ENCODE measurements around the gene SNTA1.

DNA sequence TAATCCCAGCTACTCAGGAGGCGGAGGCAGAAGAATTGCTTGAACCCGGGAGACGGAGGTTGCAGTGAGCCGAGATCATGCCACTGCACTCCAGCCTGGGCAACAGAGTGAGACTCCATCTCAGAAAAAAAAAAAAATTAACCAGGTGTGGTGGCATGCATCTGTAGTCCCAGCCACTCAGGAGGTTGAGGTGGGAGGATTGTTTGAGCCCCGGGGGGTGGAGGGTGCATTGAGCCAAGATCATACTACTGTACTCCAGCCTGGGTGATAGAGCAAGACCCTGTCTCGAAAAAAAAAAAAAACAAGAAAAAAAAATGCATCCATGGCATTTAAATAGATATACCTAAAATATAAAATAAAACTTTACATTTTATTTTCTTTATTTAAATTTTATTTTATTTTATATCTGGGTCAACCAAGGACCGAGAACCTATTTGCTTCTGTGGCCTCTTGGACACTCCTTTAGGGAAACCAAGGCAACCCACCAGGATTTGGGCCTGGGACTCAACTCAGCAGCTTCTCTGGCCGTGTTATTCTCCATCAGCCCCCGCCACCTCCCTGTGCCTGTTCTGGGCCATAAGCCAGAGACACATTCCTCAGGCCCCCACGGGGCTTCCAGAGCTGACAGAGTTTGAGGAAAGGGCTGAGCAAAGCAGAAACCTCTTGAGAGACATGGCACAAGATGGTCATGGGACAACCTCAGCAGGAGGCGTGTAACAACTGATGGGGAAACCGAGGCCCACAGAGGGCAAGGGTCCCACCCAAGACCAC lies 6.2 kb downstream of the SNTA1 start:
- TF ChIP-seq, protein P1, sequence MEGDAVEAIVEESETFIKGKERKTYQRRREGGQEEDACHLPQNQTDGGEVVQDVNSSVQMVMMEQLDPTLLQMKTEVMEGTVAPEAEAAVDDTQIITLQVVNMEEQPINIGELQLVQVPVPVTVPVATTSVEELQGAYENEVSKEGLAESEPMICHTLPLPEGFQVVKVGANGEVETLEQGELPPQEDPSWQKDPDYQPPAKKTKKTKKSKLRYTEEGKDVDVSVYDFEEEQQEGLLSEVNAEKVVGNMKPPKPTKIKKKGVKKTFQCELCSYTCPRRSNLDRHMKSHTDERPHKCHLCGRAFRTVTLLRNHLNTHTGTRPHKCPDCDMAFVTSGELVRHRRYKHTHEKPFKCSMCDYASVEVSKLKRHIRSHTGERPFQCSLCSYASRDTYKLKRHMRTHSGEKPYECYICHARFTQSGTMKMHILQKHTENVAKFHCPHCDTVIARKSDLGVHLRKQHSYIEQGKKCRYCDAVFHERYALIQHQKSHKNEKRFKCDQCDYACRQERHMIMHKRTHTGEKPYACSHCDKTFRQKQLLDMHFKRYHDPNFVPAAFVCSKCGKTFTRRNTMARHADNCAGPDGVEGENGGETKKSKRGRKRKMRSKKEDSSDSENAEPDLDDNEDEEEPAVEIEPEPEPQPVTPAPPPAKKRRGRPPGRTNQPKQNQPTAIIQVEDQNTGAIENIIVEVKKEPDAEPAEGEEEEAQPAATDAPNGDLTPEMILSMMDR (IDR thresholded peaks at IDR 0.05), result no peak
- TF ChIP-seq ZFX (IDR thresholded peaks at IDR 0.05; ENCODE audit: borderline replicate concordance), result no peak

All from 22Rv1 (cell line).